Kidney (tissue), 14 donors: ENCODE results near the gene FAM161A. TPM values are rescaled to one million over a fixed set of nuclear protein-coding genes. Genes with fewer than 3 reads are reported as not detected.
"Not testable (repeated sequence)": the region's sequence is repeated elsewhere in the genome, so short reads cannot be mapped to it uniquely, and the experiment has no call there.

Experiments used
- DNase-seq, 5 donors: peaks; one replicate each; pipeline ENCODE4 v3.0.0-alpha.2; 2013 to 2020
- FAIRE-seq: peaks from 2 replicates; lab custom pipeline; 2012; peaks lifted over from hg19 to GRCh38; lab: Jason Lieb, UNC
- H3K27ac ChIP-seq, 2 donors: one replicate each; pipeline ENCODE4 v1.7.0; 2013; ENCODE audit warnings: low read depth in 2 of 2, low read length in 2 of 2, inconsistent platforms in 1 of 2
- H3K27me3 ChIP-seq: one replicate; pipeline ENCODE4 v1.7.1; 2013; ENCODE audit warnings: low read length, inconsistent platforms; ENCODE audit not compliant: control insufficient read depth, insufficient read depth
- H3K36me3 ChIP-seq, 3 donors: one replicate each; pipeline versions ENCODE4 v1.7.0 to v1.7.1; 2013; ENCODE audit warnings: low read length in 3 of 3, control low read depth in 1 of 3, inconsistent platforms in 1 of 3; ENCODE audit not compliant: insufficient read depth in 3 of 3, control insufficient read depth in 2 of 3
- H3K4me1 ChIP-seq, 3 donors: one replicate each; pipeline versions ENCODE4 v1.7.0 to v1.7.1; 2013; ENCODE audit warnings: low read length in 3 of 3, inconsistent platforms in 1 of 3, low read depth in 1 of 3; ENCODE audit not compliant: control insufficient read depth in 2 of 3, insufficient read depth in 2 of 3
- H3K4me3 ChIP-seq, 3 donors: one replicate each; pipeline versions ENCODE4 v1.7.0 to v1.8.1; 2013; ENCODE audit warnings: low read length in 3 of 3, control low read depth in 1 of 3, inconsistent platforms in 1 of 3
- H3K9ac ChIP-seq, 3 donors: one replicate each; pipeline versions ENCODE4 v1.7.0 to v1.7.1; 2013; ENCODE audit warnings: low read length in 3 of 3, control low read depth in 1 of 3, inconsistent platforms in 1 of 3
- H3K9me3 ChIP-seq, 3 donors: one replicate each; pipeline versions ENCODE4 v1.7.0 to v1.7.1; 2013; ENCODE audit warnings: low read length in 3 of 3, control low read depth in 1 of 3, inconsistent platforms in 1 of 3; ENCODE audit not compliant: control insufficient read depth in 2 of 3, insufficient read depth in 1 of 3
- CTCF ChIP-seq: IDR thresholded peaks from 3 replicates; pipeline ENCODE4 v1.5.1; 2012; ENCODE audit warnings: mild to moderate bottlenecking, moderate library complexity, borderline replicate concordance; ENCODE audit not compliant: insufficient read depth; ENCODE audit errors: extremely low read depth
- intact Hi-C: fragments of 100-400 bp; cut with DNase I; formaldehyde crosslinking; loops from one replicate; pipeline ENCODE4 v1.11.1; 2022
- polyA plus RNA-seq: library from polyadenylated mRNA; stranded (reverse); fragments of 350-450 nt; fragmentation: Illumina TruSeq; extraction: RNeasy Lipid Tissue Mini Kit (QIAGEN cat#74804); gene quantifications from one replicate; pipeline ENCODE4 v1.2.3, GENCODE V29; 2014; ENCODE audit warnings: low read depth, low replicate concordance; ENCODE audit not compliant: insufficient read depth
- total RNA-seq: library from RNA; stranded (reverse); fragmentation: NEBNext Ultra II Directional; extraction: Animal tissue kit (Norgen Biotek cat#: 25700); gene quantifications from one replicate; pipeline ENCODE4 v1.2.1, GENCODE V29; 2021
- donor health status: control.
- donor health status: control.
- donor health status: control.
- donor health status: control.
- donor health status: control.
- donor health status: DM: yes; HTN: yes; CAD: no.
- donor health status: Normal renal cell carcinoma (clear cell type).

FAM161A gene
- total and polyA plus RNA-seq, 2 donors from 2014 or later: 1.5 to 3.7 TPM

DNA sequence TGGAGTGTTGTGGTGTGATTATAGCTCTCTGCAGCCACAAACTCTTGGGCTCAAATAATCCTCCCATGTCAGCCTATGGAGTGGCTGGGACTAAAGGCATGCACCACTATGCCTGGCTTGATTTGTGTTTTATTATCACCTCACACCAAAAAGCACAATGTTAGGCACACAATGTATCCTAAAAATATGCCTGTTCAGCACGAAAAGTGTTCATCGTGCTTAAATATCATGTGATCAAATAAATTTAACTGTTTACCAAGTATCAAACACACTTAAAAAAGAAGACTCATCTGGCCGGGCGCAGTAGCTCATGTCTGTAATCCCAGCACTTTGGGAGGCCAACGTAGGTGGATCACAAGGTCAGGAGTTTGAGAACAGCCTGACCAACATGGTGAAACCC, 29.0 kb upstream of the FAM161A start:
- Histone ChIP-seq H3K4me1 (peaks cover 0 to 6% (median 4%) of the 10 kb centered on the region in 3 donors), H3K27ac (no peak overlapping the region), H3K9me3 (no peaks in the 10 kb centered on the region), H3K36me3 (peaks cover 11 to 22% (median 18%) of the 10 kb centered on the region in 3 donors), H3K4me3 (no peak overlapping the region), H3K9ac (no peak overlapping the region), H3K27me3 (no peaks in the 10 kb centered on the region)
- DNase-seq (no peak), FAIRE-seq (no peak)
- TF ChIP-seq CTCF: no peak
- intact Hi-C loops: no loop called here

- H3K9ac ChIP-seq, H3K27me3 ChIP-seq, H3K4me1 ChIP-seq, DNase-seq, H3K27ac ChIP-seq, H3K9me3 ChIP-seq, FAIRE-seq, H3K4me3 ChIP-seq, intact Hi-C loops: not testable (repeated sequence)
- peaks cover 12 to 43% (median 23%) of the 10 kb centered on the region in 3 donors for H3K36me3 ChIP-seq
Measured at GRCh38 chr2:61879351-61879750, 25.5 kb upstream of the FAM161A start.

DNA sequence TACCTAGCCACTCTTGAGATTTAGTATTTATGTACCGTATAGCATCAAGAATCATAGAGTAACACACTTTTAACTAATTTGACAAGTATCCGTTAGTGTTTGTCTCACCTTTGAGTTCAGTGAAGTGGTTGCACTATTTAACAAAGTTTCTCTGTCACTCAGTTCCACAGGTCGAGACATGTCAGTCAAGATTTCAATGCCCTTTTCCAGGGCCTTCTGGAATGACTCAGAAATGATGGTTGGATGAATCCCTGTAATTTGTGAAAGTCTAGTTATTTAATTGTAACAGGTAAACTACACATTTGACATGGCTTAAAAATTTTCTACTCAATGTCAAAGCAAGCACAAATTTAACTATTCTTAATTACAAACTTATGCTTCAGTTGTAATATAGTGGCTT, 24.9 kb upstream of the FAM161A start:
- TF ChIP-seq CTCF: no peak
- Histone ChIP-seq H3K27me3 (no peaks in the 10 kb centered on the region), H3K36me3 (peaks cover 12 to 43% (median 23%) of the 10 kb centered on the region in 3 donors), H3K4me3 (no peak overlapping the region), H3K9me3 (no peaks in the 10 kb centered on the region), H3K27ac (no peak overlapping the region), H3K9ac (no peak overlapping the region), H3K4me1 (no peaks in the 10 kb centered on the region)
- DNase-seq (no peak), FAIRE-seq (peak; percentile 44)
- intact Hi-C loops: no loop called here

GRCh38 chr2:61877571-61878245, 23.8 kb upstream of the FAM161A start:
- H3K9me3 ChIP-seq: no peaks in the 10 kb centered on the region
- intact Hi-C loops: no loop called here
- no peak for FAIRE-seq
- H3K4me1 ChIP-seq: no peaks in the 10 kb centered on the region
- H3K27ac ChIP-seq: no peak overlapping the region
- TF ChIP-seq CTCF: no peak
- peaks cover 10 to 33% (median 19%) of the 10 kb centered on the region in 3 donors for H3K36me3 ChIP-seq
- no peak overlapping the region for H3K4me3 ChIP-seq
- no peaks in the 10 kb centered on the region for H3K27me3 ChIP-seq
- DNase-seq: no peak
- no peak overlapping the region for H3K9ac ChIP-seq
